HG03196 (cell line): ENCODE results near the gene GPR153.

Source experiments
- ATAC-seq: cut with Tn5 transposase; IDR thresholded peaks from one replicate; pipeline ENCODE4 v1.9.1; 2021; ENCODE audit not compliant: unreplicated experiment

Gene GPR153

GRCh38 chr1:6287029-6287428, 26.1 kb upstream of the GPR153 start:
- ATAC-seq: no peak

GRCh38 chr1:6286266-6286665, 25.4 kb upstream of the GPR153 start:
- no peak for ATAC-seq

GRCh38 chr1:6285336-6285735, 24.4 kb upstream of the GPR153 start:
- ATAC-seq: no peak

- ATAC-seq: no peak
Measured at GRCh38 chr1:6282577-6283270, 21.8 kb upstream of the GPR153 start.

GRCh38 chr1:6281511-6282402, 20.9 kb upstream of the GPR153 start:
- ATAC-seq: no peak

- no peak for ATAC-seq
Measured at GRCh38 chr1:6280761-6281451, 20.0 kb upstream of the GPR153 start.

- ATAC-seq: no peak
Measured at GRCh38 chr1:6279613-6280383, 18.9 kb upstream of the GPR153 start.

- ATAC-seq: no peak
Measured at GRCh38 chr1:6279066-6279465, 18.2 kb upstream of the GPR153 start.

GRCh38 chr1:6278263-6278662, 17.4 kb upstream of the GPR153 start:
- no peak for ATAC-seq

- no peak for ATAC-seq
Measured at GRCh38 chr1:6276811-6277555, 16.1 kb upstream of the GPR153 start.

GRCh38 chr1:6275826-6276782, 15.2 kb upstream of the GPR153 start:
- ATAC-seq: no peak

- no peak for ATAC-seq
Measured at GRCh38 chr1:6274622-6275139, 13.8 kb upstream of the GPR153 start.

GRCh38 chr1:6274102-6274501, 13.2 kb upstream of the GPR153 start:
- no peak for ATAC-seq

GRCh38 chr1:6273380-6273891, 12.5 kb upstream of the GPR153 start:
- ATAC-seq: no peak

GRCh38 chr1:6272868-6273267, 12.0 kb upstream of the GPR153 start:
- ATAC-seq: no peak

- no peak for ATAC-seq
Measured at GRCh38 chr1:6272452-6272851, 11.6 kb upstream of the GPR153 start.

GRCh38 chr1:6271554-6271953, 10.7 kb upstream of the GPR153 start:
- ATAC-seq: no peak

GRCh38 chr1:6271006-6271405, 10.1 kb upstream of the GPR153 start:
- ATAC-seq: no peak

GRCh38 chr1:6270401-6270800, 9.5 kb upstream of the GPR153 start:
- no peak for ATAC-seq
